CD4-positive, alpha-beta T cell treated with Interleukin-15 for 4 hours (primary cell): ENCODE measurements around the gene RPLP1.
A peak's percentile ranks its signal among the peaks of the same experiment; 100 is the strongest.

ENCODE experiments used
- DNase-seq: peaks from one replicate; pipeline ENCODE4 v3.0.0-alpha.2; 2020; ENCODE audit warnings: low spot score

The RPLP1 gene

DNA sequence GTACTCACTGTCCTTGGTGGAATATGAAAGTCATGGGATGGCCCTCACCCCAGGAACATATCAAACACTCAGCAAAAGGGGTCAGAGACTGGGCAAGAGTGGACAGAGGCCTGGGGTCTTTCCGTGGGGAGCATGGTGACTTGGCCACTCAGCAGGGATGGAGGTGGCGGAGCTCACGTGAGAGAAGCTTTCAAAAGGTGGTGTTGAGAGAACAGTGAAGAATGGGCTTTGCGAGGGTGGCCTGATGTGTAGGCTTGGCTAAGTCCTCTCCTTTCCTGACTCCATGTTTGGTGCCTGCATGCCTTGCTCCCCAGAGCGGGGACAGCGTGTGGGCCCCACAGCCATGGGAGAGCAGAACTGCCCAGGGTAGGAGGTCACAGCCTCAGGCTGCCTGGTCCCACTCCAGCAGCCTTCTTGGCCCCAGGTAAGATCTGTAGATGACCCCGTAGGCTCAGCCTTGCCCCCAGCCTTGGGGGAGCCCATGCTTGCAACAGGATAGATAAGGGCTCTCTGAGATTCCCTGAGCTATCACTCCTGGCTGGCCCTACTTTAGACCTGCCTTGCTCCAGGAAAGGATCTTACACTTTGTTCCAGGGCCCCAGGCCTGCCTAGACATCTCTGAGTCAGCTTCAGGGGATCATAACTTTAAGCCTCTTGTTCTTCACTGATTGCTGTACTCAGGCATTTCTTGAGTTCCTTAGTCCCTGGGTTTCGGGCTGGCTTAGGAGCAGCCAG lies 17.0 kb downstream of the RPLP1 start:
- no peak for DNase-seq

DNA sequence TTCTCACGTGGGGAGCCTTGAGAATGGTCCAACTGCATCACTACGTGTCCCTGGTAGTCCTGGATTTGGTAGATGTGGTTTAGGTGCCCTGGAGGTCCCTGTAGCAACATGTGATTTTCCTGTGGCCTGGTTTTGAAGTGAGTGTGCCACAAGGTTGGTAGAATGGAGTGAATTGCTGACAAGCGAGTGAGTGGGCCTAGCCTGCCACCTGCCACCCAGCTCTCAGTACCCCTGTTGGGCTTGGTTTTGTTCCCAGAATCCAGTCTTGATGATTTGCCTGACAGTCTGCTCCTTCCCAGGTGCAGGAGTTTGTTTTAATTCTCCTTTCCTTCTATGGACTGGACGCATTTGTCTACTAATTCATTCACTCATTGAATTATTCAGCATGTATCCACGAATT lies 19.4 kb downstream of the RPLP1 start:
- no peak for DNase-seq

DNA sequence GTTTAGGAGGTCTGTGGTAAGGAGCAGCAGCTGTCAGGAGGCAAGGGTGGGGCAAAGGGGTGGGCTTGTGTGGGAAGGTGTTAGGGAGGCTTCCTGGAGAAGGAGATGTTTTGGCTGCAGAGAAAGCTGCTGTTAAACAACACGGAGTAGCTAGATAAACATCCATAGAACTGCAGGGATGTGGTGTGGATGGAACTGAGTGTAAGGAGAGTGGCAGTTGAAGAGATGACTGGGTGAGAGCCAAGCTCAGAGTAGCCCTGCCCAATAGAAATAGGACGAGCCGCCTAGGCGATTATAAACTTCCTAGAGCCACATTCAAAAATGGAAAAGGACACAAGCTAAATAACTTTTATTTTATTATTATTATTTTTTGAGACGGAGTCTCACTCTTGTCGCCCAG lies 19.9 kb downstream of the RPLP1 start:
- DNase-seq, result no peak

DNA sequence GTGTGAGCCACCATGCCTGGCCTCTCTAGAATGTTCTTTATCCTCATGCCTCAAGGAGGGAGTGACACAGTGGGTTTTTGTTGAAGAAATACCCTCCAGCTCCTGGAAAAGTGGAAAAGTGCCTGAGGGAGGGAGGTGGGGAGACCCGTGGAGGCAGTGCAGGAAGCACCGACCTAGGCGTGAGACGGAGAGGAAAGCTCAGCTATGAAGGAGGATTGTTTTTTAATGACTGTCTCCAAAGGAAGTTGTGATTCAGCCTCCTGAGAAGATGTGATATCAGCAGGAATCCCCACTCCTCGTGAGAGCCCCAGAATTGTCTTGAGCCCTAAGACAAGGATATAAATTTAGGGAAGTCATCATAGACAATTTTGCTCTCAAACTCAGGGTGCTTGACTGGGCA lies 21.7 kb downstream of the RPLP1 start:
- DNase-seq, result no peak

DNA sequence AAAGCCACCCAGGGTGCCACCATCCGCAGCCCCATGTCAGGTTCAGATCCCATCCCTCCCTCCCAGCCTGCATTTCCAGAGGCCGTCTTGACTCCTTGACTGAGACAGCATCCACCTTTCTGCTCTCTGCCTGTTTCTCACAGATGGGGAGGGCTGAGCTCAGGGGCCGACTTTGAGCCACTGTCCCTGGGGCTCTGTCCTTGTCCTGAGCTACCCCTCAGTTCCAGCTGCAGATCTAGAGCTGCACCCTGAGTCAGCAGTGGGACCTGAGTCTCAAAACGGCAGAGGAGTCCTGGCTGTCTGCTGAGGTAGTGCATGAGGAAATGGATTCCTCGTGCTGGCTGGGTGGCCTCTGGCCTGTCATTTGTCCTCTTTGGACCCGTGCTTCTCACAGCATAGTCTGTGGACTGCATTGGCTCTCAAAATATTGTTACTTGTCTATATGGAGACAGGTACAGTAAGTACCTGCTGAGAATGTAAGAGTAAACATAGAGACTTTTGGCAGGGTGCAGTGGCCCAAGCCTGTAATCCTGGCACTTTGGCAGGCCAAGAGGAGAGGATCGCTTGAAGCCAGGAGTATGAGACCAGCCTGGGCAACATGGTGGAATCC lies 22.3 kb downstream of the RPLP1 start:
- DNase-seq, result no peak

DNA sequence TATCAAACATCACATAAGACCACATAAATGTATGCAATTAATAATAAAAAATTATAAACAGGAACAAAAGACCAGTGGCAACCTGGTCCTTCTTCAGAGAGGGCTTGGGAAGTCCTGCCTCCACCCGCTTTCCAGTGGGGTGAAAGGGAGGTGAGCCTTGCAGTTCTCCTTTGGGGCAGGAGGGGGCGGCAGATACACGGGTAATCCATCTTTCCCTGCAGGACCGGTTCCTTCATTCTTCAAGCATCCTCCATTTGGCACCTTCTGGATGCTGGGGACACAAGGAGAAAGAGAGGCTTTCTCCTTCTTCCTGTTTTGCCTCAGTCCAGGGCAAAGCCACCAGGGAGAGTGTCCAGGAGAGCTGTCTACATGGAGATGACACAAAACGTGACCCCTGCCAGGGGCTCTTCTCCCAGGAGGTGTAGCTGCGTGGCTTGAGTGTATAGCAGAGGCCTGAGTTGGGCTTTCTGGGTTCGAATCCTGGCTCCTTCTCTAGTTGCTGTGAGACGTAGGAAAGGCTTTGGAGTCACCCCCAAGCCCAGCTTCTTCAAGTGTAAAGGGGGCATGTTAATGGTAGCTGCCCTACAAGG lies 23.2 kb downstream of the RPLP1 start:
- peak; percentile 70 for DNase-seq

DNA sequence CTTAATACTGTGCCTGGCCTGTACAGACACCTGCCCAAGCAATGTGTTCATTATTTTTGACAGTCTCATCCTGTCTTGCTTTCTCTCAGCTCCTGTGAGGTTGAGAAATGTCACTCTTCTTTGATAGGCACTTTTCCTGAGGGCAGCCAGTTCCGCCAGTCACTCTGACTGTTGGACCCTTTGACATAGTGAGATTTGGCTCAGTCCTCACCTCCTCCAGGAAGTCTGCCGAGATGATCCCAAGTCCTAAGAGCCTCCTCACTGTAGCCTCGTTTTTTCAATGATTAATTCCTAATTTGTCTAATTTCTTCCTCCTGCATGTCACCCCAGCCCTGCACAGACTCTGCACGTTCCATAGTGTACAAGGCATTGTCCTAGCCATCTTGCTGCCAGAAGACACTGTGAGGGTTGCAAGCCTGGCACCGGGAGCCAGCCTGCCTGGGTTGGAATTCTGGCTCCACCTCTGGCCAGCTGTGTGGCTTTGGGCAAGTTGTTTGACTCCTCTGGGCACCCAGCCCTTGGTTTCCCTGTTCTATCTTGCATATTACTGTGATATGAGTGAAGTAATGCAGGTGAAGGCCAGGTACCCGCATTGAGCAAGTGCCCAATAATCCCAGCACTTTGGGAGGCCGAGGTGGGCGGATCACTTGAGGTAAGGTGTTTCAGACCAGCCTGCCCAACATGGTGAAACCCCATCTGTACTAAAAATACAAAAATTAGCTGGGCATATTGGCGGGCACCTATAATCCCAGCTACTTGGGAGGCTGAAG lies 24.3 kb downstream of the RPLP1 start:
- no peak for DNase-seq

DNA sequence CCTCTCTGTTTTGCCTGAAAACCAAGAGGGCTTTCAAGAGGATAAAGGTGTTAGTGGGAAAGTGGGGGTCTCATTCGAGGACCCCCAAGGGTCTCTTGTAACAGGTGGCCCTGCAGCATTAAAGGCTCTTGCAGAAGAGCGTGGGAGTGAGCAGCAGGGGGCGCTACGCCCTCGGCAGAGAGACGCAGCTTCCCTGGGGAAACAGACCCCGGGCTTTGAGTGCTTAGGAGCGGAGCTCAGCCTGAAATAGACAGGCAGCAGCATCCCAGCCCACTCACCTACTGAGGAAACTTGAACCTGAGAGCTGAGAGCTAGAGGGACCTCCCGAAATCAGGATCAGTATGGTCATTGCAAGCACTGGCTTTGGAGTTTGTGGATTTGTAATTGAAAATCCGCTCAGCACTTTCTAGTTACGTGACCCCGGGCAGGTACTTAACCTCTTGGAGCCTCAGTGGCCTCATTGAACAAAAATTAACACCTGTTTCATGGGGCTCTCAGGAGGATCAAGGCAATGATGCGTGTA lies 25.7 kb downstream of the RPLP1 start:
- DNase-seq, result peak; percentile 27

DNA sequence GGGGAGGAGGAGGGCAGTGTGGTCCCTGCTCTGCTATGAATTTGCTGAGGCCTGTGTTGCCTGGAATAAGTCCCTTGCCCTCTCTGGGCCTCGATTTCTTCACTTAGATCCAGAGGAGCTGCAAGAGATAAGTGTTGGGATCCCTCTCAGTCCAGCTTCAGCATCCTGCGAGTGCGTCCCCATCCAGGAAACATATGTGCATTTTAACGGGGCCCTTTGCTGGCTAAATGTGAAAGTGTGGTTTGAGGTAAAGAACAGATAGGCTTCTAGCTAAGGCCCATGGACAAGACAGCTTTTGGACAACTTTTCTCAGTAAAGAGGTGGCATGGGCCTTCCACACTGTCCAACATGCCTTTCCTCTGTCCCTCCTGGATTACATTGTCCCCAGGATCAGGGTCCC lies 26.5 kb downstream of the RPLP1 start:
- DNase-seq, result no peak

DNA sequence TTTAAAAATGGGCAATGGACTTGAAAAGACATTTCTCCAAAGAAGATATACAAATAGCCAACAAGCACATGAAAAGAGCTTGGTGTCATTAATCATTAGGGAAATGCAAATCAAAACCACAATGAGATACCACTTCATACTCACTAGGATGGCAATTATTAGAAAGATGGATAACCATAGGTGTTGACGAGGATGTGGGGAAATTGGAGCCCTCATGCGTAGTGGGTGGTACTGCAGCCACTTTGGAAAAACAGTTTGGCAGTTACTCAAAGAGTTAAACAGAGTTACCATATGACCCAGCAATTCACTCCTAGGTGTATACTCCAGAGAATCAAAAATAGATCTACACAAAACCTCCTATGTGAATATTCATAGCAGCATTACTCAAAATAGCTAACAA lies 27.4 kb downstream of the RPLP1 start:
- DNase-seq, result no peak

DNA sequence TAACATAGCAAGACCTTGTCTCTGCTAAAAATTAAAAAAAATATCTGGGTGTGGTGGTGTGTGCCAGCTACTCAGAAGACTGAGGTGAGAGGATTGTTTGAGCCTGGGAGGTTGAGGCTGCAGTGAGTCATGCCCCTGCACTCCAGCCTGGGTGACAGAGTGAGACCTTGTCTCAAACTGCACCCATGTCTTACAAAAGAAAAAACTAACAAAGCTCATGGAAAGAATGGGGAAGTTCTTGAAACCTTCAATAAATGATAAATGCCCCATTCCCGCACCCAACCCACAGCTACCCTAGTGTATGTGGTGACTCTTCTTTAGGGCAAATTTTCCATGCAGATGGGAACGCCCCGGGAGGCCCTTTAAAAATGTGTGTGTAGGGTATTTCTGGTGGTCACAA lies 28.3 kb downstream of the RPLP1 start:
- peak; percentile 7 for DNase-seq

DNA sequence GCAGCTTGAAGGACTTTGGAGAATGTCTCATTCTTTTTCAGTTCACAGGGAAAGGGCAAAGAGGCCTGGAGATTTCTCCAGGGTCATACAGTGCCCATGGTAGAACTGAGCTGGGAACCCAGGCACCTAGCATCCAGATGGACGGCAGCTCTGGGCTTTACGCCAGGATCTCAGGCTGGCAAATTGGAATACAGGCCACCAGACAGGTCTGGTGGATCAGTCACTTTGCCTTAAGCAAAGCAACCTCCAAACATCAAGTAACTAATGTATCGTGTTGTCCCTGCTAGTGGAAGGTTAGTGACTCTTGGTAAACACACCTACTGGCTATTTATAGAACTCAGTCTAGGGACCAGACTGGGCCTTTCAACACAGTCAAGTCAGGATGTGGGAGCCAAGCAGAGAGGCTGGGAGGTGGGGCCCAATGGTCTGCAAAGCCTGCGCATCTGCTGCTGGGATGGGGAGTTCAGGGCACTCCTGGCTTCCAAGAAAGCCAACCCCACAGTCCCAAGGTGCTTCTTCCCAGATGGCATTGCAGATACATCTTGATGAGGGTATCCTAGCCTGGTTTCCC lies 30.2 kb downstream of the RPLP1 start:
- DNase-seq, result no peak

DNA sequence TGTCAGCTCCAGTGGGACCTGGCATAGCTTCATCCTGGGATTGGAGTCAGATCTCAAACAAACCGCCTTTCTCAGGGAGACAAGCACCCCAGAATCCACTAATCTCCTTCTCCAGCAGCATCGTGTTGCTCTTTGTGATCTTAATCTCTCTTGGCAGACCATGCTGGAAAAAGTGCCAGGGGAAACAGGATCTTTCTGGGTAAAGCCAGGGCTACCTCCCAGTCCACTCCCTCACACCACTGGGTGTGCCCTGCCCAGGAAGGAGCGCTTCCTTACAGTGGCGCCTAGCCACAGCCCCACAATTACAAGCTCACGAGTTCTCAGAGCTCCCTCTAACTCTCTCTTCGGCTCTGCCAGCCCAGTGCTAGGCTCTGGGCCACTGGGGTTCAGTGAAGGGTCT lies 32.2 kb downstream of the RPLP1 start:
- no peak for DNase-seq

DNA sequence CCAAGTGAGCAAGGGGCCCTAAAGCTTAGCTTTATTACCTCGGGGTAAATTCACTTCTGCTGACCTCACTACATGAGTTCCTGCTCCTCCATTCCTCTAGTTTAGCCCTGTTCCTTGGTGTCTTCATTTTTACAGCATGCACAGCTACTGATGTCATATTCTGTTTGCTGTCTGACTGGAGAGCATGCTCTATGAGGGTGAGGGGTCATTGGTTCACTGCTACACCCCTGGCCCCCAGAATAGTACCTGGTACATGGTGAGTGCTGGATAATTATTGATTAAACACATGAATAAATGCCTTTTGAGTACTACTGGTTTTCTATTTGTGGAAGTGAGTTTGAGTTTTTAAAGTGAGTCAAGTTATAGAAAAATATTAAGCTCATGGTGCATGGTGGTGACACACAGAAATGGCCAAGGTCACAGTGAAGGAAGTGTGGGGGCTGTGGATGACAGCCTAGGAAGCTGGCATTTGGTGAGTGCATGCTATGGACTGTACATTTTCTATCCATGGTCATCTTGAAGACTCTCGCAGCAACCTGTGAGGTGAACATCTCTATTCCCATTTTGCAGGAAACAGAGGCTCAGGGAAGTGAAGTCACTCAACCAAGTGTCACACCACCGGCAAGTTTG lies 34.0 kb downstream of the RPLP1 start:
- DNase-seq, result no peak

DNA sequence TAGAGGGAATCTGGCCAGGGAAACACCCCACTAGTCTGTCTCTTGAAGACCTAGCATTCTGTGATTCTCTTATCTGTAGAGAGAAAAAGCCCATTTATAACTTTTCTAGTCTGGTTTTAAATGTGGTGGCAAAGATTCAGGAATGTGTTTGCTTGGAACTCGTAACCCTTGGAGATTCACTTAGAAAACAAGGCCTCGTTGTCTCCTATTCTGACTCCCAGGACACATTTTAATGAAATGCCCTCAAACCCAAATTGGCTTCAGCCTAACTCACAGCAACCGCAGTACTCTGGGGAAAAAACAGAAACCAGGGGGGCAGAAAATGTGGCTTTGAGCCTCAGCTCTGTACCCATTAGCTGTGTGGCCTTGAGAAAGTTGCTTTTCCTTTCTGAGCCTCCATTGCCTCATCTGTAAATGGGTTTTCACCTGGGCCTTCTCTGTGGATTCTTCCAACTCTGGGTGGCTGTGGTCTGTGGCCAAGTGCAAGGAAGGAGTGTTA lies 36.5 kb downstream of the RPLP1 start:
- DNase-seq, result no peak

DNA sequence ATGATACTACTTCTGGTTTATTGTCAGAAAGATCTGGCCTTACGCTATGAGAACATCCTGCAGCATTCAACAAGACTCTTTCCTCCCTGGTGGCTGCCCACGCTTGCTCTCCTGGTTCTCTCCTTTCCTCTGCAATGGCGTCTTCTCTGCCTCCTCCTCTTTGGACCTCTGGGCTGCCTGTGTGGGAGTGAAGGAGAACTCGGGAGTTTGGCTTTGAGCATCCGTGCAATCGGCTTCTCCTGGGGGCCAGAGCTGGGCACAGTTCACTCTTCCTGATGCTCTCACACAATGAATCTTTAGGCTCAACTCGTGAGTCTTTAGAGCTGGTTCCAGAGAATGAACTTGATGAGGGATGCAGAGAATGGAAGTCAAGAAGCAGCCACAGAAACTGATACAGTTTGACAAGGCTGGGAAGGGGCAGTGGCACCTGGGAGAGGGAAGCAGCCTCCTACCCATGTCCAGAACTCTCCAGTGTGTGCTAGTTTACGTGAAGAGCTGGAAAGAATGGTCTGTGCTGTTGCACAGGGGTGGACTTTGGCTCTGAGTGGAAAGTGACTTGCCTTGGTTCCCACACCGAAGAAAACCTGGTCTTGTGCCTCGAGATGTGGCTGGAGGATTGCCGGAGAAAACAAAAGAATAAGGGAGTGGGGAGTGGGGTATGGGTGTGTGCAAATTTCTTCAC lies 37.9 kb downstream of the RPLP1 start:
- no peak for DNase-seq

DNA sequence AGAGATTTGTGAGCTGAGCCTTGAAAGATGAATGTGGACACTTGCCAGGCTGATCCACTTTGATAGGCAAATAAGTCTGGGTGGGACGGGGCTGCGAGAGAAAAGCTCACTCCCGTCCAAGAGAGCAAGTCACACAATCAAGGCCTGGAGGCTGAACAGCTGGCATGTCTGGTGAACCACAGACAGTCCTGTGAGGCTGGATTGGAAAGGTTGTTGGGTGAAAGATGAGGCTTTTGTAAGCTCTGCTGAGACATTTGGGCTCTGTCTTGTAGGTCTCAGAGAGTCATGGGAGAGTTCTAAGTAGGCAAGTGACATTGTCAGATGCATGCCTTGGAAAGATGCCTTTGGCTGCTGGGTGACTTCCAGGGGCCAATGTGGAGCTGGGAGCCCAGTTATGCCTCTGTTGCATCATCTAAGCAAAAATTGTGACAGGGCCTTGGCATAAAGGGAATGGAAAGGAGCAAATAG lies 38.5 kb downstream of the RPLP1 start:
- DNase-seq, result no peak

DNA sequence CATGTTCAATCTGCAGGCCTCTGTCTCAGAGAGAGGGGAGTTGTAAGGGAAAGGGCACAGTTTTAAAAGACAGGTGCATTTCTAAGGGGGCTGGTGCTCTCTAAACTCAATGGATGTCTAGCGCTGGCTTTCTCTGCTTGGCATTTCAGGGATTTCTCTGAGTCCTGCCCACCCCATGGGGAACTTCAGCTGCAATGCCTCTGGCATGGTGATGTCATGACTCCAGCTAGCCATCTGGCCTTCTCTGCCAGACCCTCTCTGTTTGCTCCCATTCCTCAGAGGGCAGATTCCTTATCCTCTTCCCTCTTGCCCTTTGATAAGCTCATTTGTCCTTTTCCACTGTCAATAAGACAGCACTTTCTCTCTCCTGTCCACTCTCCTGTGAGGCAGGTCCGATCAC lies 40.8 kb downstream of the RPLP1 start:
- no peak for DNase-seq

DNA sequence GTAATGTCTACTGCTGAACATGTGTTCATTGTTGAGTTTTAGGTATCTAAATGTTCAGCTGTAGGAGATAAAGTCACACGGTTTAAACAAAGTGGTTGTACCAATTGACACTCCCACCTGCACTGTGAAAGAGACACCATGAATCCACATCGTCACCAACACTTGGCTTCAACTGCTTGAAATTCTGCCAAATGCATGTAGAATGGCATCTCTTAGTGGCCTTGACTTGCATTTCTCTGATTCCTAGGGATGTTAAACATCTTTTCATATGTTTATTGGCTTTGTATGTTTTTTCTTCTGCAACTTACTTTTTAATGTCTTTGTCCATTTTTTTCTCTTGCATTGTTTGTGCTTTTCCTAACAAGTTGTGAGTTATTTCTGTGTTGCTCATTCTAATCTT lies 43.4 kb downstream of the RPLP1 start:
- DNase-seq, result no peak

DNA sequence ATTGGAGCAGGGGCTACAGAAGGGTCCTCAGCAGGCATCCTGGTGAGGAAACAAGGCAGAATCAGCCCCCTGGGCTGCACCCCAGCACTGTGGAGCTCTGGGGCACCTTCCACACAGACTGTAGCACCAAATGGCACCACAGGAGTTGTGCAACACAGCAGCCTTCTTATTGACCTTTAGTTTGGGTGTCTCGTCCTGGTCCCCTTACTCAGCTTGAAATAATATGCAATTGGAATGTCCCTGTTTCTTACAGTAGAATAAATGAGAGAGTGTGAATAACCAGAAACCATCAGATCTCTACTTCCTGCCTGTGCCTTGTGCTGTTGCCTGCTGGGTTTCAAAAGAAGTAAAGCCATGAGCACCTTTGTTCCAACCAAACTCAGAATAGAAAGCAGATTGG lies 44.5 kb downstream of the RPLP1 start:
- no peak for DNase-seq

DNA sequence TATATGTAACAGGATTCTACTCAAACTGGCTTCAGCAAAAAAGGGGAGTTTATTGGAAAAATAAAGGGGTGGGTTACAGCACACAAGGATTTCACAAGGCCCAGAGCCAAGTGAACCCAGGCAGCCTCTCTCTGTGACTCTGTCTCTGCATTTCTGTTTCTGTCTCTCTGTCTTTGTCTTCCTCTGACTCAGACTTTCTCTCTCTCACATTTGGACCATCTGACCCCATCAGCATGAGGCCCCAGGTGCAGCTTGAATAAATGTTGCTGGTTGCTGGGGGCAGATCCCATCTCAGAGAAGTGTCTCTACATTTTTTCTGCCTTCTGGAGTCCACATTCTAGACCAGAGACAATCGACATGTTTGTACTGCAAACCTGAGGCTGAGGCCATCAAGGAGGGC lies 45.0 kb downstream of the RPLP1 start:
- DNase-seq, result no peak
